HG03469 (cell line): ENCODE measurements around the gene WDR54.

ENCODE experiments used
- ATAC-seq: cut with Tn5 transposase; IDR thresholded peaks from one replicate; pipeline ENCODE4 v1.9.1; 2021; ENCODE audit warnings: mild to moderate bottlenecking, moderate library complexity, moderate number of reproducible peaks; ENCODE audit not compliant: unreplicated experiment

WDR54 gene

DNA sequence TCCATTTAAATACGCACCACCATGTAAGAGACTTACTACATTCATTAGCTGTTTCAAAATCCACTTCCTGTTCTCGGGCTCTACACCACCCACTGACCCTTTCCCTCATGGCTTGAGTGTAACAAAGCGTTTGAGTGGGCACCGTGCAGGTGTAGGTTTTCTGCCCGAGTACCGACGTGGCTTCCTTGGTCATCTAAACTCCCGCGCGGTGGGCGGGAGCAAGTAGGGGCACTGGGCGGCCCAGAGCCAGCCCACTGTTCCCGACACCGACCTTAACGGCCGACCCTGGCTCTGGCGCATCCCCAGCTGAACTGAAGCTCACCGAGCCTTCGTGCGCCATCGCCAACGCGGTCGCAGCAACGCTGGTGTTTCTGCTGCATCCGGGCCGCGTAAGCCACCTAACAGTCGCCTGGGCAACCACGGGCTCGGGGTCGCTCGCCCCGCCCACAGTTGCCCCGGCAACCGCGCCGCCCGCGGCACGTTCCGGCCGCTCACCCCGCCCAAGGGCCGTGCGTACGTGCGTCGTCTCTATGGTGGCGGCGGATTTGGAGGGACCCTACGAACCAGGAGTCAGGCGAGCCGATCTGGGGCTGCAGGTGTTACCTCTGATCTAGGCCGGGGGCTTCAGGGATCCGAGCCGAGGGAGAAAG, at the start of gene WDR54, which contains the start of gene C2orf81:
Gene WDR54 (plus strand): TSS at position 510 of the 650 bp plus-strand sequence. CDS start 424 bp downstream, outside the sequence.
Gene C2orf81 (minus strand): TSS at position 399 of the 650 bp plus-strand sequence. CDS start 59 bp downstream, at position 340.
- peak; percentile 82 for ATAC-seq

DNA sequence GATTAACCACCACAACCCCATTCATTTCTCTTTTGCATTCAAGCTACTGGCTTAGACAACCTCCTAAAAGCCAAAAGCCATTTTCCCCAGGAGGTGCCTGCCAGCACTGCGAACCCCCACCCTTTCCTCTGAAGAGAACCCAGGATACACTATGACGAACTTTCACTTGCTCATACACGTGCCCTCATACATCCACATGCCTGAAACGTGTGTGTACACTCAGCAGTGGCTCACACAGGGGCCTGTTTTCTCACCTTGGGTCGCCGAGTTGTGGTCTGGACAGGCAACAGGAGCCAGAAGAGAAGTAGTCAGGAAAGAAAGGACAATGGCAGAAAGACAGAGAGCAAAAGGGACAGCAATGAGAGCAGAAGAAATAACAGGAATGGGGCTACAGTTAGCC, 48.9 kb upstream of the WDR54 start:
- no peak for ATAC-seq

GRCh38 chr2:74373221-74373676, 48.3 kb upstream of the WDR54 start:
- ATAC-seq: no peak

DNA sequence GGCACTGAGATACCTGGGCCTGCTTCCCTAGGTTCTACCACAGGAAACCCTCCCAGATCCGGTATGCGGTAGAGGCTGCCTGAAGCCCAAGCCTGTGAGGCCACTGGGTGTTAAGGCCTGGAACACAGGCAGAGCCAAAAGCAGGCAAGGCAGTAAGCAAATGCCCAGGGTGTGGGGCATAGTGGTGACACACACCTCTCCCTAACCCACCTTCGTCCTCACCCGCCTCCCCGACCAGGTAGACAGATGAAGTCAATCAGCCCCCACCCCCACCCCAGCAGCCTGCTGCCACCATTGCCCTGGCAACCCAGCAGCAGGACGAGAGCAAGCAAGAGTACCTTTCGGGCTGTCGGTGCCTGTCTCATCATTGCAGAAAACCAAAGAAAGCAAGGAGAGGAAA, 47.5 kb upstream of the WDR54 start:
- no peak for ATAC-seq

DNA sequence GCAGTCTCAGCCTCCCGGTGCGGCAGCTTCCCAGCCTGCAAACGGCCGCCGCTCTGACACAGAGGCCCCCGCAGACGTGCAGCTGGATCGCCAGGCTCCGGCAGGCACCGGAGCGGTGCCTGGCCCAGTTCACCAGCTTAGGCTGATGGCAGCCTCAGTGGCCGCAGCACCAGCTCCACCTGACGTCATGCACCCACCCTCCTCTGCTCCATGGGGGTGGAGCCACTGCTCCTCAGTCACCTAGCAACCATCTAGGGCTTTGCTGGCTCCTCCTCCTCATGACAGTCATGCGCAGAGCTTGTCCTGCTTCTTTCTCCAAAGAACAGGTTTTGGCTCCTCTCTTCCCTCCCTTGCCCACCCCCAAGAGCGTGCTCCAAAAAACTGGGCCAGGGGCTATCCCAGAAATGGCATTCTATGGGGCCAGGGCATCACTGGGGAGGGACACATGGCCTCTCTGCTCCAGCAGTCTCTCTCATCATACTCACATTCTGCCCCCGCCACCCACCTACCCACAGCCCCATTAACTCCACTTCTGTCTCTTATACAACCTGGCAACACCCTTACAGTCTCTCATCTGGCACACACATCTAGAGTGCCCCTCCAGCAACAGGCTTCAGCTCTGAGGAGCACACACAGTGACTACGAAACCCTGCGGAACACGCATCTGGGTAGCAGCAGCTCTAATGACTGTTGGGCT, 46.9 kb upstream of the WDR54 start:
- no peak for ATAC-seq

GRCh38 chr2:74375838-74376237, 45.7 kb upstream of the WDR54 start:
- no peak for ATAC-seq

DNA sequence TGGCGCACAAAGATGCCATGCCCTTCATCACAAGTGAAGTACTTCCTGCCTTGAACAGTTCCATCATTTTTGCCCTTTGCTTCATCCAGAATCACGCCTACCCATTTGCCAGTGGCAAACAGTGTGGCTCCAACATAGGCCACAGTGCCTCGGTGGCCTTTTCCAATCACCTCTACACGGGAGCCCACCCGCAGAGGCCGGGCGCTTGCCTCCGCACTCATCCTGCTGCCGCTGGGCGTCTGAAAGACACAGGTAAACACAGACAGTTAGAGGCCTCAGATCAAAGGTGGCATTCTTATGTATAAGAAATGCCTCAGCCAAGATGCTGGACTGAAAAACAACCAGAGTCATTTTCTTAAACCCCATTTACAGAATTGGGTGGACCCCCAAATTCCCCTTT, 43.5 kb upstream of the WDR54 start:
- no peak for ATAC-seq

DNA sequence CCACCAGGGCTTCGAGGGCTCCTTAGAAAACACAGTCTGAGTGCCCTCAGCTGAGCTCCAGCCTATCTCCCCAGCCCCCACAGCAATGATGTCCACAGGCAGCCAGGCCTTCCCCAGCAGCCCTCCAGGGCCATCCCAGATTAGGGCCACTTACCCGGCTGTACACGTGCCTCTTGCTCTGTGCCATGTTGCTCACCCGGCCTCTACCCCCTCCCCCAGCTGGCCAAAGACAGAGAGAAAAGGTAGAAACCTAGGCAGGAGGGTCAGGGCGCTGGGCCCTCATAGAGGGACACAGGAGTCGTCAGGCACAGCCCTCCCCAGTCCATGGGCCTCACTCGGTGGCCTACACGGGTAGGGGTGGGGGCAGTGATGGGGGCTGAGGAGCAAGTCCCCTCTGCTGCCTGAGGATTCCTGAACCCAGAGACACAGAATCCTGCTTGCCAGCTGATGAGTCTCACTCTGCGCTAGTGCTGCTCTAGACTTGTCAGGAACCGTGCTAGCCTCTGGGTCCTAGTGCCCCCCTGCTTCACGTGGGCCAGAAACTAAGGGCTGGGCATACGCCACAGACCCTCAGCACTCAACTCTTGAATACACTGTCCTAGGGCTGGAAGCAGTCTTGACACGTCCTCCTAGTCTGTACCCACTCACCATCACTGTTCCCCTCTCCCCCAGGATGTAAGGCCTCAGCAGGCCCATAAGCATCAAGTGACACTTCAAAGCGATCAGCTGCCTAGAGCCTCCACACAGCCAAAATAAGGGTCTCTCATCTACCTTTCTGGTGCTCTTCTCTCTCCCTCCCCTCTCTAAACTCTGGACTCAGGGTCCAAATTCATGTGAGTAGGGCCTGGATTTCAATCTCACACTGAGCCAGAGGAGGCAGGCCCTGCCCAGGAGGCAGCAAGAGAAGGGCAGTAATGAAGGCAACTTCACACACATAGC, 41.4 kb upstream of the WDR54 start, which contains the start of gene DCTN1:
Gene DCTN1 (minus strand): TSS at position 461 of the 939 bp plus-strand sequence. CDS start 274 bp downstream, at position 187.
- no peak for ATAC-seq

DNA sequence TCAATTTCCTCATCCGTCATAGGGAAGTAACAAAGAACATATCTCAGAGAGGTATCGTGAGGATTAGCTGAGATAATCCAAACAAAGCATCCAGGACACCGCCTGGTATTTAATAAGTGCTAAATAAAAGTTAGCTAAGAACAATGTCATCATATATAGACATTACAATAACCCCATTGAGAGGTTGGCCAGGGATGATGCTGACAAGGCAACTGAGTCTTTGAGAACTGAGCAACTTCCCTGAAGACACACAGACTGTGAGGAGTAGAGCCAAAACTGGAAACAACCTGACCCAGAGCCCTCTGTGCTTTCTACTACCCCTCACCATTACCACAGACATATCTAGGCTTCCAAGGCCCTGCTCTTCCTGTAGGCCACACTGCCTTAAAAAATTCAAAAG, 39.8 kb upstream of the WDR54 start:
- no peak for ATAC-seq

DNA sequence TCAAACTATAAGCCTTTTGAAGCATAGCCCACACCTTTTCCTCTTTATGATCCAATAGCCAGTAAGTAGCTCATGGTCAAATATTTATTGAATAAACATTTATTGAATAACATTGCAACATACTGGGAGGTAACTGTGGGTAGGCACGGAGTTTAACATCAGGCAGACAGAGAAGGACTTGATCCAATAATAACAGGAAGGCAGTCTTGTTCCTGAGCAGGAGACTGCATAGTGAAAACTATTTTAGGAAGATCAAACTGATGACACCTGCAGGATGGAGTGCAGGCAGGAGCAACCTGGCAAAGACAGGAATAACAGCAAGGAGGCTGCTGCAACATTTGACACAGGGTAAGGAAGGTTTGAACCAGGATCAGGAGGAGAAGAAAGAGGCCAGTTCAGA, 38.3 kb upstream of the WDR54 start:
- ATAC-seq: no peak

DNA sequence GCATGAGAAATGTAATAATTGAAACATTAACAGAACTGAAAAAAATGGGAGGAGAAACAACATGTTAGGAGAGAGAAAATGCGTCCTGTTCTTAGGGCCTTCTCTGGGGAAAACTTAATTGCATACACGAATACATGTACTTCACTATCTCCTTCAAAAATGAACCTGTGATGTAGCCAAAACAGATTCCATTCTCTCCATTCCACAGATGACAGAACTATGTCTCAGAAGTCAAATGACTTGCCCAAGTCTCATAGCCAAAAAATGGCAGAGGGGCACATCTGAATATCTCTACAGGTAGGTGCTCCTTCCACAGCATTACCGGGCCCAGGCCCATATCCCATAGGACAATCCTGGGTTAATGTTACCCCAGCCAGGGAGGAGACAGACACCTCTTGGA, 37.5 kb upstream of the WDR54 start:
- ATAC-seq: no peak

GRCh38 chr2:74385396-74385795, 36.1 kb upstream of the WDR54 start:
- ATAC-seq: no peak

DNA sequence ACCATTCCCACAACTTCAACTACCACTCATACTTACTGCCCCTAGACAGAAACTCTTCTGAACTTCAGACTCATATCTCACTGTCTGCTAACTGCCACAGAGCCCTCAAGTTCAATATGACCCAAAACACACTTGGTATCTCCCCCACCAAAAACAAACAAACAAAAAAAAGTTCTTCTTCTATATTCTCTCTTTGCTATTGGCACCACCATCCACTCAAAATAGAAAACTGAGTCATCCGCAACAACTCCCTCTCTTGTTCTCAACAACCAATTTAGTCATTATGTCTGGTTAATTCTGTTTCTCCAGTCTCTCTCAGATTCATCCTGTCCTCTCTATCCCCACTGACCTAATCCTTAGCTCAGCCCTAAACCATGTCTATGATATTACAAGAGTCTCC, 34.2 kb upstream of the WDR54 start:
- no peak for ATAC-seq

GRCh38 chr2:74390606-74391005, 30.9 kb upstream of the WDR54 start:
- no peak for ATAC-seq

GRCh38 chr2:74391209-74391579, 30.3 kb upstream of the WDR54 start:
- no peak for ATAC-seq

- ATAC-seq: no peak
These were observed 29.7 kb upstream of the WDR54 start for GRCh38 chr2:74391580-74392448.

GRCh38 chr2:74392449-74392743, 29.1 kb upstream of the WDR54 start:
- no peak for ATAC-seq

GRCh38 chr2:74393525-74393924, 28.0 kb upstream of the WDR54 start:
- ATAC-seq: no peak

GRCh38 chr2:74396149-74396548, 25.4 kb upstream of the WDR54 start:
- ATAC-seq: no peak

DNA sequence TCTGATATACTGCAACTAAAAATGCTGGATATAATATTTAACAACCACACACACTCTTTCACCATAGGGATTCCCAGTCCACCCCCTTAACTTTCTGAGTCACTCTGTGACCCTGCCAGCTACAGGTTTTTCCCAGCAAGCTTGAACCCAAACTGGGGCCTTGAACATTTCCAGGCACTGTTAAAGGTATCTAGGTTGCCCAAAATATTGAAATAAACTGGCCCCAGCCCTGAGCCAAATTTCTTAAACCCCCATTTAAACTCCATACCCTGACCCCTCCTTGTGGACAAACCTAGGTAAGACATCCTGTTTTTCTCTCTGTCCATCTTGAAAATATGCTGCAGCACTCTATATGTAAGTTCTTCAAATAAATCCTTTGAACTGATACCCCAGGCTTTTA, 21.7 kb upstream of the WDR54 start:
- ATAC-seq: no peak
